ENCODE data around the gene TMEM123.

Gene TMEM123

DNA sequence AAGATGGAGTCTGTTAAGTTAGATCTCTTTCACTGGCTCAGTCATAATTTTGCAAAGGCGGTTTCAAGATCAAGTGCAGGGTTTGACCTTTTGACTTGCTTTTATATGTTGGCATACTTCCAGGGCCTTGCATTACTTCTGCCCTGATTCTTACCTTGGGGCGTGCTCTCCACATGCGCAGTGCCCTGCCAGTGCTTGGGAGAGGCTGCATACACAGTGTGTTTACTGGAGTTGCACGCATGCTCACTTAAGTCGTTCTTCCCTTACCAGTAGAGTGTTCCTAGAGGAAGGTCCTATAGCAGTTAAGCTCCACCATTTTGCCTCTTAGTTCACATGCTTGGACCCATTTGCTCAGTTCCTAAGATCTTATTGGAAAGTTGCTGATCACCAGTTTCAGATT, 21.0 kb upstream of the TMEM123 start:
- TF ChIP-seq, protein P1, sequence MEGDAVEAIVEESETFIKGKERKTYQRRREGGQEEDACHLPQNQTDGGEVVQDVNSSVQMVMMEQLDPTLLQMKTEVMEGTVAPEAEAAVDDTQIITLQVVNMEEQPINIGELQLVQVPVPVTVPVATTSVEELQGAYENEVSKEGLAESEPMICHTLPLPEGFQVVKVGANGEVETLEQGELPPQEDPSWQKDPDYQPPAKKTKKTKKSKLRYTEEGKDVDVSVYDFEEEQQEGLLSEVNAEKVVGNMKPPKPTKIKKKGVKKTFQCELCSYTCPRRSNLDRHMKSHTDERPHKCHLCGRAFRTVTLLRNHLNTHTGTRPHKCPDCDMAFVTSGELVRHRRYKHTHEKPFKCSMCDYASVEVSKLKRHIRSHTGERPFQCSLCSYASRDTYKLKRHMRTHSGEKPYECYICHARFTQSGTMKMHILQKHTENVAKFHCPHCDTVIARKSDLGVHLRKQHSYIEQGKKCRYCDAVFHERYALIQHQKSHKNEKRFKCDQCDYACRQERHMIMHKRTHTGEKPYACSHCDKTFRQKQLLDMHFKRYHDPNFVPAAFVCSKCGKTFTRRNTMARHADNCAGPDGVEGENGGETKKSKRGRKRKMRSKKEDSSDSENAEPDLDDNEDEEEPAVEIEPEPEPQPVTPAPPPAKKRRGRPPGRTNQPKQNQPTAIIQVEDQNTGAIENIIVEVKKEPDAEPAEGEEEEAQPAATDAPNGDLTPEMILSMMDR (IDR thresholded peaks at IDR 0.05; ENCODE audit: control insufficient read depth, extremely low read depth, insufficient read depth) = no peak
- no peak for DNase-seq (ENCODE audit: low read depth)
- no peak overlapping the region for H3K4me3 ChIP-seq (ENCODE audit: low read depth, low read length)

DNA sequence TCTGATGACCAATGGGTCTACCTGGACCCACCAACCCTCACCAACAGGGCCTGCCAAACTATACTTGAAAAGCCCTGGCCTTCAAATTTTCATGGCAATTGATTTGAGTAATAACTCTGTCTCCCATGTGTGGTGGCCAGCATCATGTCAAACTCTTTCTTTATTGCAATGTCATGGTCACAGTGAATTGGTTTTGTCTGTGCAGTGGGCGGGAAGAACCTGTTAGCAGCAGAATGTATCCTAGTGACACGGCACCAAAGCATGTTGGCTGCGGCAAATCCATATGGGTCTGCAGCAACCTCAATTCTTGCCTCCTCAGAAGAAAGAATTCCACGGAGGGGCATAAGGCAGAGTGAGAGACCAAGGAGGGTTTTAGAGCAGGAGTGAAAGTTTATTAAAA, 19.6 kb upstream of the TMEM123 start:
- no peak for DNase-seq (ENCODE audit: low read depth)
- no peak overlapping the region for H3K4me3 ChIP-seq (ENCODE audit: low read depth, low read length)

DNA sequence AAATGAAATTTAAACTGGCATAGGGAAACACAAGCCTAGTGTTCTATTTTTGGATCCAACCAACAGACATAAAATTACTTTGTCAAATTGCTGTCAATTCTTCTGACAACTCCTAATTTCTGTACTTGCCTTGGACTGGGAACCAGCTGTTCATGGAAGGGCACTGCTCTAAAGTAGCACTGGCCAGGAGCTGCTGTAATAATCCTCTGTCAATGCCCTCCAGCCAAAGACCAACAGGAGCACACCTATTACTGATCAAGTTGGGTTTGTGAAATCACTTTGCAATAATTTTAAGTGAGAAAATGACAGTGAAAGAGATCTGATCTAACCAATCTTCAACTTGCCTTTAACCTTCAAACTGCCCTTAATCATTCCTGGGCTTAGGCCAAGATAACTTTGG, 18.9 kb upstream of the TMEM123 start:
- no peak overlapping the region for H3K4me3 ChIP-seq (ENCODE audit: low read depth, low read length)
- TF ChIP-seq, protein P1 (IDR thresholded peaks at IDR 0.05; ENCODE audit: control insufficient read depth, extremely low read depth, insufficient read depth) = no peak
- no peak for DNase-seq (ENCODE audit: low read depth)

More for the DNA sequence above, 19.6 kb upstream of the TMEM123 start:
- TF ChIP-seq, protein P1 (IDR thresholded peaks at IDR 0.05; ENCODE audit: control insufficient read depth, extremely low read depth, insufficient read depth) = no peak

DNA sequence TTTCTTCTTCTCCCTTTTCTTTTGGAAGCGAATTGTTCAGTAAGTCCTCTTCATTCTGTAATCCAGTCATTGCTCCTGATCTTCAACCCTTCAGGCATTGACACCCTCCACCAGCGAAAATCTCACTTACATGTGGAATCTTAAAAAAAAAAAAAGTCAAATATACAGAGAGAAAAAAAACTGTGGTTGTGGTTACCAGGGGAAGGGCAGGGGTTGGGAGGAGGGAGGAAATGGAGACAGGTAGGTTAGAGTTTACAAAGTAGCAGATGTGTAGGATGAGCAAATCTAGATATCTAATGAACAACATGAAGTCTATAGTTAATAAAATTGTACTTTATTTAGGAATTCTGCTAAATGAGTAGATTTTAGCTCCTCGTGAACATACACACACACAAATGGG, 17.7 kb upstream of the TMEM123 start:
- H3K4me3 ChIP-seq (ENCODE audit: low read depth, low read length) = no peak overlapping the region
- no peak for DNase-seq (ENCODE audit: low read depth)
- TF ChIP-seq, protein P1 (IDR thresholded peaks at IDR 0.05; ENCODE audit: control insufficient read depth, extremely low read depth, insufficient read depth) = no peak

DNA sequence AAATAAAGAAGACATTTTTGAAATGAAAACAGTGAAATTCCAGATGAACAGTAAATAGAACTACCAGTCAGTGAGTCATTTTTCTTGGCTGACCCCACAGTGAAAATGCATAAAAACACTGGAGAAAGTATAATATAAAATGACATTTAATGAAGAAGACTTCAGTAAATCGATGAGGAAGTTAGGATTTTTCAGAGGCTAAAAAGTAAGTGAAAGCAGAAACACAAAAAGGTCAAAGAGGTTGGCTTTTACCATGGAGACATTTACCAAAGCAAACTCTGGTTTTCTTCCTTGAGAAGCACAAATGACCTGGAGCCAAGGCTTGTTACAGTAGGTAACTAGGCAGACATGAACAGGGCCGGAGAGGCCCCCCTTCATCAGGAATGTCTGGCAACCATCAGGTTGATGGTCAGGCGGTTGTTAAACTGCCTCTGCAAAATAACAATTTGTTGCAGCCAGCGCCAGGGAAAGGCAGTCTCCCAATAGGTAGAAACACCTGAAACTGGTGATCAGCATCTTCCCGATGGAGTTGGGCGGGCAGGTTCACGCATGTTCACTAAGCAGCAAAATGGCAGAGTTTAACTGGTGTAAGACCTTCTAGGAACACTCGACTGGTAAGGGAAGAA, 16.7 kb upstream of the TMEM123 start:
- no peak for DNase-seq (ENCODE audit: low read depth)
- TF ChIP-seq, protein P1 (IDR thresholded peaks at IDR 0.05; ENCODE audit: control insufficient read depth, extremely low read depth, insufficient read depth) = no peak
- no peak overlapping the region for H3K4me3 ChIP-seq (ENCODE audit: low read depth, low read length)

DNA sequence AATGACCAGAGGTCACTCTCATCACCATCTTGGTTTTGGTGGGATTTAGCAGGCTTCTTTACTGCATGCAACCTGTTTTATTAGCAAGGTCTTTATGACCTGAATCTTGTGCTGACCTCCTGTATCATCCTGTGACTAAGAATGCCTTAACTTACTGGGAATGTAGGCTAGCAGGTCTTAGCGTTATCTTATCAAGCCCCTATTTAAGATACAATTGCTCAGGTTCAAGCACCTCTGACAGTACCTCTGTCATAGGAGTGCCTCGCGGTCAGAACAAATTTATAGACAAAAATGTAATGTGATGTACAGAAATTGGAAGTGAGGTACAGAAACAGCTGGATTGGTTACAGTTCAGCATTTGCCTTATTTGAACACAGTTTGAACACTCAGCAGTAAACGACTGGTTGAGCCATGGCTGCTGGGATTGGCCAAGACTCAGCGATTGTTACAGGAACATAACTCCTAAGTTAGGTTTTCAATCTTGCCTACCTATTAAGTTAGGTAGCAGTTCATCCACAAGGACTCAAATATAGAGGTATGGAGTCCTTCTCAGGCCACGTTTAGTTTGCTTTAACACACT, 16.1 kb upstream of the TMEM123 start:
- TF ChIP-seq, protein P1 (IDR thresholded peaks at IDR 0.05; ENCODE audit: control insufficient read depth, extremely low read depth, insufficient read depth) = no peak
- DNase-seq (ENCODE audit: low read depth) = no peak
- H3K4me3 ChIP-seq (ENCODE audit: low read depth, low read length) = no peak overlapping the region

Measured in LNCaP clone FGC (cell line).